H9 (cell line): ENCODE data around the gene CBX1. TPM values are rescaled to one million over a fixed set of nuclear protein-coding genes. Genes with fewer than 3 reads are reported as not detected.

ENCODE experiments used
- DNase-seq: peaks from one replicate; pipeline ENCODE4 v3.0.0-alpha.2; 2017
- H2AFZ ChIP-seq: one replicate; pipeline ENCODE4 v1.6.1; 2013; ENCODE audit warnings: mild to moderate bottlenecking, low read length, control low read depth, moderate library complexity
- H2AK5ac ChIP-seq: 2 replicates; pipeline ENCODE4 v1.6.1; 2013; ENCODE audit warnings: low read length, control low read depth, mixed read lengths; ENCODE audit not compliant: insufficient read length
- H2BK120ac ChIP-seq: one replicate; pipeline ENCODE4 v1.6.1; 2013; ENCODE audit warnings: low read depth, mild to moderate bottlenecking, low read length, control low read depth, inconsistent platforms; ENCODE audit not compliant: poor library complexity, severe bottlenecking
- H2BK12ac ChIP-seq: 2 replicates; pipeline ENCODE4 v1.6.1; 2013; ENCODE audit warnings: low read length, control low read depth, mixed read lengths, low read depth; ENCODE audit not compliant: insufficient read length
- H2BK15ac ChIP-seq: 2 replicates; pipeline ENCODE4 v1.6.1; 2013; ENCODE audit warnings: low read depth, low read length, control low read depth
- H2BK20ac ChIP-seq: one replicate; pipeline ENCODE4 v1.6.1; 2013; ENCODE audit warnings: low read depth, mild to moderate bottlenecking, low read length, control low read depth, inconsistent platforms; ENCODE audit not compliant: poor library complexity, severe bottlenecking
- H2BK5ac ChIP-seq: 2 replicates; pipeline ENCODE4 v1.6.1; 2013; ENCODE audit warnings: low read length, control low read depth, mixed read lengths; ENCODE audit not compliant: insufficient read length
- H3K14ac ChIP-seq: 2 replicates; pipeline ENCODE4 v1.6.1; 2013; ENCODE audit warnings: low read length, control low read depth; ENCODE audit not compliant: insufficient read depth
- H3K18ac ChIP-seq: 2 replicates; pipeline ENCODE4 v1.6.1; 2013; ENCODE audit warnings: low read depth, mild to moderate bottlenecking, mixed read lengths, low read length, control low read depth; ENCODE audit not compliant: insufficient read length
- H3K23ac ChIP-seq: 2 replicates; pipeline ENCODE4 v1.6.1; 2013; ENCODE audit warnings: low read length, control low read depth, mixed read lengths, low read depth; ENCODE audit not compliant: insufficient read length
- H3K23me2 ChIP-seq: 2 replicates; pipeline ENCODE4 v1.6.1; 2013; ENCODE audit warnings: low read depth, mild to moderate bottlenecking, mixed read lengths, low read length, control low read depth; ENCODE audit not compliant: insufficient read length, poor library complexity, severe bottlenecking
- H3K27ac ChIP-seq: 2 replicates; pipeline ENCODE4 v1.5.1; 2013; ENCODE audit warnings: low read length, control low read depth, mixed read lengths, low read depth; ENCODE audit not compliant: insufficient read length
- H3K27me3 ChIP-seq: 2 replicates; pipeline ENCODE4 v1.6.1; 2013; ENCODE audit warnings: low read length, control low read depth, inconsistent platforms; ENCODE audit not compliant: insufficient read depth
- H3K4ac ChIP-seq: 2 replicates; pipeline ENCODE4 v1.6.1; 2013; ENCODE audit warnings: low read depth, mild to moderate bottlenecking, control low read depth, inconsistent platforms, low read length, moderate library complexity
- H3K4me1 ChIP-seq: 2 replicates; pipeline ENCODE4 v1.6.1; 2013; ENCODE audit warnings: low read length, control low read depth, inconsistent platforms; ENCODE audit not compliant: insufficient read depth
- H3K4me2 ChIP-seq: 2 replicates; pipeline ENCODE4 v1.6.1; 2013; ENCODE audit warnings: low read length, control low read depth, mixed read lengths; ENCODE audit not compliant: insufficient read length, insufficient read depth
- H3K56ac ChIP-seq: 2 replicates; pipeline ENCODE4 v1.6.1; 2013; ENCODE audit warnings: low read depth, mild to moderate bottlenecking, mixed read lengths, low read length, control low read depth; ENCODE audit not compliant: insufficient read length
- H3K79me1 ChIP-seq: 2 replicates; pipeline ENCODE4 v1.6.1; 2013; ENCODE audit warnings: low read depth, mild to moderate bottlenecking, moderate library complexity, low read length, control low read depth, inconsistent platforms; ENCODE audit not compliant: insufficient read depth, poor library complexity, severe bottlenecking
- H3K79me2 ChIP-seq: 2 replicates; pipeline ENCODE4 v1.6.1; 2013; ENCODE audit warnings: low read length, control low read depth, inconsistent platforms; ENCODE audit not compliant: insufficient read depth
- H3K9ac ChIP-seq: 2 replicates; pipeline ENCODE4 v1.6.1; 2013; ENCODE audit warnings: low read length, control low read depth, mixed read lengths; ENCODE audit not compliant: insufficient read length; ENCODE audit errors: extremely low read depth
- H3K9me3 ChIP-seq: one replicate; pipeline ENCODE4 v1.6.1; 2013; ENCODE audit warnings: low read depth, low read length, inconsistent platforms; ENCODE audit not compliant: control insufficient read depth
- H3T11ph ChIP-seq: one replicate; pipeline ENCODE4 v1.6.1; 2013; ENCODE audit warnings: mild to moderate bottlenecking, low read length, control low read depth, inconsistent platforms
- H4K20me1 ChIP-seq: one replicate; pipeline ENCODE4 v1.6.1; 2013; ENCODE audit not compliant: control insufficient read depth, insufficient read length, insufficient read depth
- H4K5ac ChIP-seq: 2 replicates; pipeline ENCODE4 v1.6.1; 2013; ENCODE audit warnings: low read depth, mild to moderate bottlenecking, mixed read lengths, low read length, control low read depth; ENCODE audit not compliant: insufficient read length
- H4K8ac ChIP-seq: replicated peaks from 2 replicates; pipeline ENCODE4 v1.6.1; 2013; ENCODE audit warnings: low read length, control low read depth, mixed read lengths, low read depth; ENCODE audit not compliant: insufficient read length
- H4K91ac ChIP-seq: 2 replicates; pipeline ENCODE4 v1.6.1; 2013; ENCODE audit warnings: low read depth, mild to moderate bottlenecking, moderate library complexity, mixed read lengths, low read length, control low read depth; ENCODE audit not compliant: insufficient read length
- H3K27ac Mint-ChIP-seq, 3 experiments: 2 replicates in 2 of 3; 3 replicates in 1 of 3; pipeline ENCODE4 v1.8.0; 2020 to 2021; ENCODE audit warnings: mixed read lengths in 3 of 3, mild to moderate bottlenecking in 1 of 3, moderate library complexity in 1 of 3
- H3K27me3 Mint-ChIP-seq: 2 replicates; pipeline ENCODE4 v1.8.0; 2021; ENCODE audit warnings: low read depth, mild to moderate bottlenecking, moderate library complexity, mixed read lengths
- H3K36me3 Mint-ChIP-seq, 3 experiments: 2 replicates in 2 of 3; 3 replicates in 1 of 3; pipeline ENCODE4 v1.8.0; 2020 to 2021; ENCODE audit warnings: low read depth in 3 of 3, mixed read lengths in 3 of 3; ENCODE audit not compliant: insufficient read depth in 1 of 3
- H3K4me1 Mint-ChIP-seq, 2 experiments: 2 replicates each; pipeline ENCODE4 v1.8.0; 2020; ENCODE audit warnings: mixed read lengths in 2 of 2
- H3K4me3 Mint-ChIP-seq, 2 experiments: 2 replicates in 1 of 2; 3 replicates in 1 of 2; pipeline ENCODE4 v1.8.0; 2020 to 2021; ENCODE audit warnings: mild to moderate bottlenecking in 2 of 2, mixed read lengths in 2 of 2, moderate library complexity in 1 of 2
- H3K9me3 Mint-ChIP-seq, 2 experiments: 2 replicates in 1 of 2; 3 replicates in 1 of 2; pipeline ENCODE4 v1.8.0; 2020; ENCODE audit warnings: mild to moderate bottlenecking in 2 of 2, mixed read lengths in 2 of 2, moderate library complexity in 1 of 2
- CTCF ChIP-seq: fragments of 200-600 bp; sonication (generic); conservative IDR thresholded peaks from 3 replicates; pipeline ENCODE4 v1.8.0; 2021; ENCODE audit warnings: antibody characterized with exemption, mild to moderate bottlenecking
- WGBS: extraction: QIAGEN DNeasy Blood & Tissue Kit; methylation state at CpG from one replicate; pipeline ENCODE4 v1.1.7; 2013; ENCODE audit warnings: missing lambda C conversion rate, low lambda C conversion rate, mixed read lengths; ENCODE audit not compliant: insufficient read length; ENCODE audit errors: extremely low coverage; 5-methylcytosine and 5-hydroxymethylcytosine counted together
- total RNA-seq: library from RNA; stranded (reverse); gene quantifications from 2 replicates; pipeline ENCODE4 v1.2.1, GENCODE V29; 2021

The CBX1 gene
- total RNA-seq, 1 experiment from 2014 or later: 155 TPM

GRCh38 chr17:48045316-48046001 lies 55.8 kb downstream of the CBX1 start:
- no peak overlapping the region for H4K5ac ChIP-seq
- H2AK5ac ChIP-seq: no peak overlapping the region
- H2BK5ac ChIP-seq: no peak overlapping the region
- Mint-ChIP-seq H3K9me3 (no peaks in the 10 kb centered on the region; a peak in 1 of 5 replicates), H3K27me3 (no peaks in the 10 kb centered on the region; the same call in none of the 2 replicates), H3K27ac (peak overlapping the region; percentile 8 to 81 (median 42); a peak in 3 of 7 replicates), H3K4me1 (peaks cover 26 to 36% of the 10 kb centered on the region in 2 experiments), H3K36me3 (peaks cover 1 to 5% (median 2%) of the 10 kb centered on the region in 3 experiments; a peak in 6 of 7 replicates), H3K4me3 (peak overlapping the region; percentile 67 to 89; a peak in 4 of 5 replicates)
- H3K79me1 ChIP-seq: no peaks in the 10 kb centered on the region
- no peak overlapping the region for H2BK120ac ChIP-seq
- H3K4me1 ChIP-seq: no peaks in the 10 kb centered on the region
- no peak overlapping the region for H2AFZ ChIP-seq
- no peaks in the 10 kb centered on the region for H3K9me3 ChIP-seq
- no peaks in the 10 kb centered on the region for H4K20me1 ChIP-seq
- no peak overlapping the region for H3K27ac ChIP-seq
- H3K27me3 ChIP-seq: no peaks in the 10 kb centered on the region
- H3K79me2 ChIP-seq: peaks cover 6% of the 10 kb centered on the region; the same call in 1 of the 2 replicates
- H3K56ac ChIP-seq: no peak overlapping the region
- H3T11ph ChIP-seq: no peak overlapping the region
- H2BK12ac ChIP-seq: no peak overlapping the region
- no peak overlapping the region for H2BK15ac ChIP-seq
- H3K9ac ChIP-seq: no peak overlapping the region
- no peak overlapping the region for H3K23ac ChIP-seq
- H4K91ac ChIP-seq: no peak overlapping the region
- no peak overlapping the region for H2BK20ac ChIP-seq
- WGBS: no CpG with 5 or more reads among the region's 8 CpGs
- H3K4me2 ChIP-seq: no peak overlapping the region
- no peak overlapping the region for H4K8ac ChIP-seq
- no peak for TF ChIP-seq CTCF
- no peak for DNase-seq
- H3K18ac ChIP-seq: no peak overlapping the region
- H3K4ac ChIP-seq: no peak overlapping the region
- H3K14ac ChIP-seq: no peak overlapping the region
- H3K23me2 ChIP-seq: peaks cover 11% of the 10 kb centered on the region
